Panc1 (cell line): ENCODE measurements around the gene ITGB1BP2. TPM values are rescaled to one million over a fixed set of nuclear protein-coding genes. Genes with fewer than 3 reads are reported as not detected.
"Not testable (repeated sequence)": the region's sequence is repeated elsewhere in the genome, so short reads cannot be mapped to it uniquely, and the experiment has no call there.

ENCODE experiments used
- ATAC-seq: fragments of 200-7000 bp; cut with Tn5 transposase; 2 replicates; pipeline ENCODE4 v1.9.1; 2020; ENCODE audit warnings: mild to moderate bottlenecking, moderate library complexity
- BruUV-seq: library from RNA; stranded (reverse); fragments of 400-500 nt; replicated peaks from 2 replicates; lab custom pipeline; 2021; lab: Mats Ljungman, UMichigan
- CTCF ChIA-PET: fragments of 300-600 bp; sonication (Branson Sonifier 250); formaldehyde crosslinking; loops from one replicate; lab custom pipeline; 2022; ENCODE audit warnings: antibody characterized with exemption; lab: Charles Lee
- POLR2A ChIA-PET: fragments of 300-600 bp; sonication (Branson Sonifier 250); formaldehyde crosslinking; loops from one replicate; lab custom pipeline; 2022; ENCODE audit warnings: antibody characterized with exemption; lab: Charles Lee
- DNase-seq: peaks from one replicate; pipeline ENCODE4 v3.0.0-alpha.2; 2010; ENCODE audit warnings: low read depth, low spot score
- H3K27ac ChIP-seq: 2 replicates; pipeline ENCODE4 v1.5.1; 2011; ENCODE audit warnings: mild to moderate bottlenecking, low read length, inconsistent platforms
- H3K27me3 ChIP-seq: fragments of 200-500 bp; sonication (Bioruptor generic); 2 replicates; pipeline ENCODE4 v1.6.0; 2014; ENCODE audit warnings: low read length, inconsistent platforms; ENCODE audit not compliant: control insufficient read depth, insufficient read depth
- H3K36me3 ChIP-seq: fragments of 200-500 bp; sonication (Bioruptor generic); 2 replicates; pipeline ENCODE4 v1.5.1; 2014; ENCODE audit warnings: inconsistent platforms, mild to moderate bottlenecking, low read length, moderate library complexity; ENCODE audit not compliant: control insufficient read depth, insufficient read depth
- H3K4me1 ChIP-seq: 2 replicates; pipeline ENCODE4 v1.5.1; 2011; ENCODE audit warnings: inconsistent platforms, mild to moderate bottlenecking, low read length, moderate library complexity; ENCODE audit not compliant: control insufficient read depth, insufficient read depth
- H3K4me3 ChIP-seq, 2 experiments: 2 replicates each; pipeline ENCODE4 v1.5.1; 2011 to 2012; ENCODE audit warnings: low read depth in 2 of 2, low read length in 2 of 2, mild to moderate bottlenecking in 2 of 2, inconsistent platforms in 1 of 2, moderate library complexity in 1 of 2
- H3K9me3 ChIP-seq: fragments of 200-500 bp; sonication (Bioruptor generic); 2 replicates; pipeline ENCODE4 v1.5.1; 2014; ENCODE audit warnings: low read depth, mild to moderate bottlenecking, inconsistent platforms, low read length, moderate library complexity; ENCODE audit not compliant: control insufficient read depth, insufficient read depth
- in situ Hi-C: cut with HindIII; loops from 2 replicates; pipeline ENCODE4 v1.10.0; 2016; ENCODE audit warnings: low sequenced_read_pairs, low pct_unique_long_range_greater_than_20kb
- intact Hi-C: fragments of 100-400 bp; cut with micrococcal nuclease; formaldehyde crosslinking; loops from one replicate; pipeline ENCODE4 v1.10.0; 2022; ENCODE audit not compliant: unreplicated experiment
- total RNA-seq: library from RNA; stranded (reverse); gene quantifications from one replicate; pipeline ENCODE4 v1.2.1, GENCODE V29; 2021; ENCODE audit not compliant: unreplicated experiment

The ITGB1BP2 gene
- total RNA-seq, 1 experiment from 2014 or later = 1.4 TPM

GRCh38 chrX:71349867-71350266 lies 48.3 kb downstream of the ITGB1BP2 start:
- H3K9me3 ChIP-seq, in situ Hi-C loops, ATAC-seq, H3K4me1 ChIP-seq, H3K4me3 ChIP-seq, H3K27ac ChIP-seq, CTCF ChIA-PET, POLR2A ChIA-PET, H3K36me3 ChIP-seq, H3K27me3 ChIP-seq, DNase-seq, intact Hi-C loops, BruUV-seq: not testable (repeated sequence)

DNA sequence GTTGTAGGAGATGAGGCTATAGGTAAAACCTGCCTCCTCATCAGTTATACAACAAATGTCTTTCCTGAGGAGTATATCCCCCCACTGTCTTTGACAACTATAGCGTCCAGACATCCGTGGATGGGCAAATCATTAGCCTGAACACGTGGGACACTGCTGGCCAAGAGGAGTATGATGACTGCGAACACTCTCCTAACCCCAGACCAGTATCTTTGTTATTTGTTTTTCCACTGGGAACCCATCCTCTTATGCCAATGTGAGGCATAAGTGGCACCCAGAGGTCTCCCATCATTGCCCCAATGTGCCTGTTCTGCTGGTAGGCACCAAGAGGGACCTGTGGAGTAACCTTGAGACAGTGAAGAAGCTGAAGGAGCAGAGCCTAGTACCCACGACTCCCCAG lies 50.9 kb downstream of the ITGB1BP2 start:
- in situ Hi-C loops, CTCF ChIA-PET, H3K9me3 ChIP-seq, intact Hi-C loops, ATAC-seq, POLR2A ChIA-PET, BruUV-seq, DNase-seq, H3K4me3 ChIP-seq, H3K4me1 ChIP-seq, H3K27ac ChIP-seq, H3K27me3 ChIP-seq, H3K36me3 ChIP-seq: not testable (repeated sequence)

Other genes starting within 250 kb of the ITGB1BP2 start
- 117 TPM for gene SNX12, start 233.4 kb upstream of the ITGB1BP2 start, total RNA-seq
- 2.9 TPM for gene FOXO4, start 205.9 kb upstream of the ITGB1BP2 start, total RNA-seq
- not detected for gene CXorf65, start 195.0 kb upstream of the ITGB1BP2 start, total RNA-seq
- gene IL2RG, start 190.2 kb upstream of the ITGB1BP2 start, total RNA-seq = 0.28 TPM
- 42.0 TPM for gene MED12, start 183.2 kb upstream of the ITGB1BP2 start, total RNA-seq
- gene NLGN3, start 156.9 kb upstream of the ITGB1BP2 start, total RNA-seq = 0.28 TPM
- gene GJB1, start 78.5 kb upstream of the ITGB1BP2 start, total RNA-seq = 0.28 TPM
- 40.2 TPM for gene ZMYM3, start 47.6 kb upstream of the ITGB1BP2 start, total RNA-seq
- gene NONO, start 18.1 kb upstream of the ITGB1BP2 start, total RNA-seq = 527 TPM
- 38.3 TPM for gene TAF1, start 64.6 kb downstream of the ITGB1BP2 start, total RNA-seq
- 174 TPM for gene OGT, start 231.4 kb downstream of the ITGB1BP2 start, total RNA-seq